GM21723 (cell line): ENCODE data around the gene RNASEH2B.

Source experiments
- ATAC-seq: cut with Tn5 transposase; IDR thresholded peaks from one replicate; pipeline ENCODE4 v1.9.1; 2021; ENCODE audit warnings: mild to moderate bottlenecking, moderate library complexity; ENCODE audit not compliant: unreplicated experiment

Gene RNASEH2B

GRCh38 chr13:50905256-50905655 is 4.3 kb upstream of the RNASEH2B start:
- no peak for ATAC-seq

DNA sequence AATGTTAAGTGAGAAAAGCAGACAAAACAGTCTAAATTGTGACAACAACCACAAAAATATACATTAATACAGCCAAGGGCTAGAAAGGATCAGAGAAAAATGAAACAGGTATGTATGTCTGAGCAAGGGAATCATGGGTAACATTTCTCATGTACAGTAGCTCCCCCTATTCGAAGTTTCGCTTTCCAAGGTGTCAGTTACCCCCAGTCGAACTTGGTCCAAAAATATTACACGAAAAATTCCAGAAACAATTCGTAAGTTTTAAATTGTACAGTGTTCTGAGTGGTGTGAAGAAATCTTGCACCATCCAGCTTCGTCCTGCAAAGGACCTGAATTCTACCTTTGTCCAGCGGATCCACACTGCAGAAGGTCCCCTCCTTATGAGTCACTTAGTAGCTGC is 1.8 kb upstream of the RNASEH2B start:
- no peak for ATAC-seq

GRCh38 chr13:50908371-50908770 is 1.2 kb upstream of the RNASEH2B start:
- ATAC-seq = no peak

DNA sequence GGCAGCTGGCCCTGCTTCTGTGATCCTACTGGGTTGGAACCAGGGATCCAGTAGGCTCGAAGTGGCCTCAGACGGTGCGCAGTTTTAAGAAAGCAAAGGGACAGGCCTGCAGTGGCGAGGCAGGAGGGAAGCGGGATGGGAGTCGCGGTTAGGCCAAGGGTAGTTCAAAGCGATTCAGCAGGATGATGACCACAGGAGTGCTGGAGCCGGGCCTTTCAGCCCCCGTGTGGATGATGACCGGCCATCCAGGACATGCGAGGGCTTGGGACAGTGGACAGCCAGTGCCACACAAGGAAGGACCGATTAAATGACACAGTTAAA is 854 bp downstream of the RNASEH2B start:
- peak; percentile 2 for ATAC-seq

DNA sequence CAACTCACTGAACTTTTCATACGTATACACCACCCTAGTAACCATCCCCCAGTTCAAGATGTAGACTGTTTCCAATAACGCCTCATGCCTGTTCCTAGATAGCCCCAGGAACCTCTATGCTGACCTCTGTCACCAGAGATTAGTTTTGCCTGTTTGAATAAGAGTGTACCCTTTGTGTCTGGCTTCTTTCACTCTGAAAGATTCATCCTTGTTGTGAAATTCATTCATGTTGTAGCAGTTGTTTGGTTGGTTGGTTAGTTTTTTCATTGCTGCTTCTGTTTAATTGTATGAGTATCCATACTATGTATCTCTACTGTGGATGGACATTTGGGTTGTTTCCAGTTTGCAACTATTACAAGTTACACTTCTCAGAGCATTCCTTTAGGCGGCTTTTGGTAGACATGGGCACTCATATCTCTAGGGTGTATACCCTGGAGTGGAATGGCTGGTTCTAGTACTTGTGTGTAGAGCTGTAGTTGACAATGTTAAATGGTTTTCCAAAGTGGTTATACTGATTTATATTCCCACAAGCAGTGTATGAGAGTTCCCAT is 1.6 kb downstream of the RNASEH2B start:
- ATAC-seq = no peak

DNA sequence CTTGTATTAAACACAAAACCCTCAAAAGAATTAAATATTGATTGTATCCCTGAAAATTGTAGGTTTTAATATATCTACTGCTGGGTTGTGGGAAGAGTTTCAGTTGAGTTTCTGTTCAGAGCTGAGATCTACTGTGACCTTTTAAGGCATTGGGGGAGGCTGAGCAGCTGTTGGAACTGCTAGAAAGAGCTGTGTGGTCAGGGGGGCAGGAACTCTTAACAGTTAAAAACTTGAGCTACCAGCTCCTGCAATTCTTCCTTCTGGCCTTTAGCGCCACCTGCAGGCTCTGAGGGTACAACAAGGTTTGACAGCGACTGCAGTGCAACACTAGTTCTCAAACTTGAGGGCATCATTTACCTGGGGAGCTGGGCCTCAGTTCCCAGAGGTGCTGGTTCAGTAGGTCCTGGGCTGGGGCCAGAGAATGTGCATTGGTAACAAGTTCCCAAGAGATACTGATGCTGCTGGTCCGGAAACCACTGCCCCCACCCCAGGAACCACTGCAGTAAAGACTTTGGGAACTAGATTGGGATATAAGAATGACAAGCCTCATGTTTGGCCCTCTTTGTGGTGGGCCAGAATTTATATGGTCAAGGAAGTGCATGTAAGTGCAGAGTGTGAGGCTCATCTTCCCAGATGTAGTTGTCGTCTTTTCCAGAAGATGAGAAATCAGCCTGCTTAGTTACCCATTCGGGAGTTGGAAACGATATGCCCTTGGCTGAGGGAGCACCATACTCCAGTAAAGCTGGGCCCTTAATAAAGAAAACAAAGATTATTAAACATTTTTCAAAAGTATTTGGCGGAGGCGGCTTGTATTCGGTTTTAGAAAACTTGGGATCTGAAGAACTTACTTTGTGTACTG is 2.6 kb downstream of the RNASEH2B start:
- peak; percentile 56 for ATAC-seq

- no peak for ATAC-seq
Measured at GRCh38 chr13:50912851-50913250, 3.3 kb downstream of the RNASEH2B start.

GRCh38 chr13:50914176-50914700 is 4.6 kb downstream of the RNASEH2B start:
- no peak for ATAC-seq

DNA sequence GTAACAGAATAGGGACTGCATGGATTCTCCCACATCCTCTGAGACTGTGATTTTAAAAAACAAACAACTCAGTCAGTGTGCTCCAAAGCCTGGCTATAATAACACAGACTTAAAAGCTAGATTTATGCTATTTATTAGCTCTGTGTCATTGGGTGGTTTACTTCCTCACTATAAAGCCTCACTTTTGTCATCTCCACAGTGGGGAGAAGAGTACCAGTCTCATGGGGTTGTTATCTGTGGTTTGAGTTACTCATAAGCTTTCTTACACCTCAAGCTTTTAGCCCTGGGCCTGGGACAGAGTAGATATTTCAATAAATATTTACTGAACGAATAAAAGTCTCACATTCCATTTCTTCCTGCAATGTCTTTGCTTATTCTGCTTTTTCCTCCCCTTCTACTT is 5.3 kb downstream of the RNASEH2B start:
- no peak for ATAC-seq

- no peak for ATAC-seq
Measured at GRCh38 chr13:50915565-50915964, 6.0 kb downstream of the RNASEH2B start.

DNA sequence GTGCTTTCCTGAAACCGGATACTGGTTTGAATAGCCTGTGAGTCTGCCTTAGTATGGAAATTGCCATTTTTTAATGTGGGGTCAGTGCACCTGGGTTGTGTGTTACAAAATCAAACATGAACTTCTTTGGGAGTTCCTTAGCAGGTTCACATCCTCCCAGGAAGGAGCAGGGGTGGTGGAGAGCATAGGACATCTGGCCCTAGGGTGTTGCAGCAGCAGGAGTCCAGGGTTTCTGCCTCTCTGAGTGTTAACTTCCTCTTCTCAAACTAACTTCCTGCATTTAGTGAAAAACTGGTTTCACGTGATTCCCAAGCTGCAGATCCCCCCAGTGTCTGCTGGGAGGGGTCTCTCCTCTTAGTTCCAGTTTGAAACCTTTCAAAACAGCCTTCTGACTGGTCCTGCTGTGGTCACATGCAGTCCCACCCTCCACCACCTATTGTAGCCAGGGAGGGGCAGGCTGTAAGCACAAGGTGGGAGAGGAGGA is 7.2 kb downstream of the RNASEH2B start:
- ATAC-seq = no peak

GRCh38 chr13:50917572-50917971 is 8.0 kb downstream of the RNASEH2B start:
- ATAC-seq = no peak

DNA sequence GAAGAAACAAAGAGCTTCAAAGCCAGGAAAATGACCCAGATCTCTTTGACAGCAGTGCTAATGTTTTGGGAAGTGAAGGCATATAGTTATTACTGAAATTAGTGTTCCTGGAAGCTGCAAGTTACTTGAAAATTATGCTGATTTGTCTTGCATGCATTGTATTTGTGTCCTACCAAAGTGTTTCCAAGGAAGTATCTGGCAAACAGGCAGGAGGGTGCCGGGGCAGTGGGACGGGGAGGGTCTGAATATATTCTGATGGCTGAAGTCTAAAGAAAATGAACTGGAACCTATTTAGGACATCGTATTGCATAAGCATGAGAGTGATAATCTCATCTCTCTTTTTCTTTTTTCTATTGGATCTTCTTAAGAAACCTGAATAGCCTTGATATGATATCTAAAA is 9.0 kb downstream of the RNASEH2B start:
- ATAC-seq = no peak

DNA sequence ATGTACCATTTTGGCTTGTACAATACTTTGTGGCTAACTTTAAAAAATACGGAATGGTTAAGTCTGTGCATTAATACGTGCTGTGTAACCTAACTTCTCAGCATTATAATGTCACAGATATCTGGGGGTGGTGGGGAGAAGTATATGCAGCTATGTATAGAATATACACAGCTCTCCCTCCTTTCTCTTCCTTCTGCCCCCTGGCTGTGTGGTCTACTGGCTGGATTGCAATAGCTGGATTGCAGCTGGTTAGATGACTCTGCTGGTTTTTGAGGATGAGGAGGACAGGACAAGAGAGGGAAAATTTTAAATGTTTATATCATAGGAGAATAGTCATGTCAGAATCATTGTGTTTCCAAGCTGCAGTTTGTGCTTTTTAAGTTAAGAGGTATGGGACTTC is 9.7 kb downstream of the RNASEH2B start:
- no peak for ATAC-seq

- no peak for ATAC-seq
Measured at GRCh38 chr13:50921706-50922105, 12.1 kb downstream of the RNASEH2B start.

- ATAC-seq = no peak
Measured at GRCh38 chr13:50923272-50923671, 13.7 kb downstream of the RNASEH2B start.

- no peak for ATAC-seq
Measured at GRCh38 chr13:50924025-50924424, 14.4 kb downstream of the RNASEH2B start.

- ATAC-seq = no peak
Measured at GRCh38 chr13:50927701-50928100, 18.1 kb downstream of the RNASEH2B start.

GRCh38 chr13:50928102-50928501 is 18.5 kb downstream of the RNASEH2B start:
- no peak for ATAC-seq

- no peak for ATAC-seq
Measured at GRCh38 chr13:50928659-50929462, 19.3 kb downstream of the RNASEH2B start.

- ATAC-seq = no peak
Measured at GRCh38 chr13:50932091-50932490, 22.5 kb downstream of the RNASEH2B start.
